Keratinocyte (primary cell): ENCODE measurements around the gene ITIH3. TPM values are rescaled to one million over a fixed set of nuclear protein-coding genes. Genes with fewer than 3 reads are reported as not detected.

Experiments used
- DNase-seq: peaks from one replicate; pipeline ENCODE4 v3.0.0-alpha.2; 2011; ENCODE audit warnings: low read depth, missing footprints, low spot score
- FAIRE-seq: peaks from 2 replicates; lab custom pipeline; 2011; peaks lifted over from hg19 to GRCh38; lab: Jason Lieb, UNC
- H2AFZ ChIP-seq: 2 replicates; pipeline ENCODE4 v1.6.0; 2012; ENCODE audit warnings: low read length, control low read depth, inconsistent platforms; ENCODE audit not compliant: control insufficient read depth
- H3K27ac ChIP-seq: 2 replicates; pipeline ENCODE4 v1.5.1; 2011; ENCODE audit warnings: low read length; ENCODE audit not compliant: control insufficient read depth, insufficient read depth
- H3K27me3 ChIP-seq: 3 replicates; pipeline ENCODE4 v1.6.0; 2011; ENCODE audit warnings: low read length; ENCODE audit not compliant: control insufficient read depth, insufficient read depth; ENCODE audit errors: extremely low read depth
- H3K36me3 ChIP-seq, 2 experiments: 2 replicates in 1 of 2; 3 replicates in 1 of 2; pipeline ENCODE4 v1.5.1; 2011; ENCODE audit warnings: low read length in 2 of 2, mild to moderate bottlenecking in 1 of 2; ENCODE audit not compliant: control insufficient read depth in 2 of 2, insufficient read depth in 2 of 2; ENCODE audit errors: extremely low read depth in 1 of 2
- H3K4me1 ChIP-seq: 3 replicates; pipeline ENCODE4 v1.5.1; 2011; ENCODE audit warnings: low read length; ENCODE audit not compliant: control insufficient read depth, insufficient read depth; ENCODE audit errors: extremely low read depth
- H3K4me2 ChIP-seq: 3 replicates; pipeline ENCODE4 v1.6.0; 2011; ENCODE audit warnings: low read depth, low read length; ENCODE audit not compliant: control insufficient read depth, insufficient read depth; ENCODE audit errors: extremely low read depth
- H3K4me3 ChIP-seq, 3 experiments: fragments of 200-600 bp in 1 of 3; sonication (generic) in 1 of 3; 2 replicates in 2 of 3; 3 replicates in 1 of 3; pipeline ENCODE4 v1.5.1; 2011 to 2016; ENCODE audit warnings: low read length in 3 of 3, mild to moderate bottlenecking in 3 of 3, control low read depth in 2 of 3, inconsistent platforms in 1 of 3, low read depth in 1 of 3, mixed read lengths in 1 of 3, mixed run types in 1 of 3, moderate library complexity in 1 of 3; ENCODE audit not compliant: control insufficient read depth in 2 of 3, insufficient read depth in 2 of 3; ENCODE audit errors: extremely low read depth in 1 of 3
- H3K79me2 ChIP-seq: 2 replicates; pipeline ENCODE4 v1.6.0; 2012; ENCODE audit warnings: low read length; ENCODE audit not compliant: control insufficient read depth, insufficient read depth
- H3K9ac ChIP-seq: 3 replicates; pipeline ENCODE4 v1.6.0; 2011; ENCODE audit warnings: low read length; ENCODE audit not compliant: control insufficient read depth, insufficient read depth; ENCODE audit errors: extremely low read depth
- H3K9me1 ChIP-seq: 3 replicates; pipeline ENCODE4 v1.6.0; 2011; ENCODE audit warnings: low read length; ENCODE audit not compliant: control insufficient read depth, insufficient read depth; ENCODE audit errors: extremely low read depth
- H3K9me3 ChIP-seq: 2 replicates; pipeline ENCODE4 v1.5.1; 2012; ENCODE audit warnings: low read depth, low read length; ENCODE audit not compliant: control insufficient read depth
- H4K20me1 ChIP-seq: 3 replicates; pipeline ENCODE4 v1.6.0; 2011; ENCODE audit warnings: low read length; ENCODE audit not compliant: control insufficient read depth, insufficient read depth; ENCODE audit errors: extremely low read depth
- EZH2 ChIP-seq: IDR thresholded peaks from one replicate; pipeline ENCODE4 v1.6.1; 2012; ENCODE audit warnings: inconsistent platforms, mild to moderate bottlenecking, low read length, moderate library complexity
- dilution Hi-C: fragments of 300-500 bp; cut with MboI; formaldehyde crosslinking; loops from one replicate; pipeline ENCODE4 v1.7.0; 2020; ENCODE audit warnings: low sequenced_read_pairs; ENCODE audit not compliant: extremely low pct_ligation_motif_present
- polyA plus RNA-seq, 5 experiments: library from polyadenylated mRNA; depleted of rRNA in 3 of 5; stranded (reverse) in 3 of 5; stranded (forward) in 1 of 5; unstranded in 1 of 5; fragments of >200 nt; gene quantifications; 1 replicate in 1 of 5; 2 replicates in 3 of 5; 3 replicates in 1 of 5; pipeline versions ENCODE4 v1.2.1 to v1.2.3, GENCODE V29; 2011 to 2012; ENCODE audit warnings: missing spikeins in 2 of 5, low read depth in 1 of 5, low replicate concordance in 1 of 5
- TF ChIP-seq, protein P1 (sequence below), 3 experiments: IDR thresholded peaks in 1 of 3; conservative IDR thresholded peaks in 1 of 3; optimal IDR thresholded peaks in 1 of 3; 2 replicates in 2 of 3; 3 replicates in 1 of 3; pipeline versions ENCODE3 to v1.5.1; 2011; ENCODE audit warnings: low read length in 3 of 3, mild to moderate bottlenecking in 3 of 3, moderate library complexity in 2 of 3, control low read depth in 1 of 3, inconsistent platforms in 1 of 3; ENCODE audit not compliant: insufficient read depth in 2 of 3; ENCODE audit errors: extremely low read depth in 1 of 3

The ITIH3 gene
- polyA plus RNA-seq, 1 donor (not counting 4 experiments of a cell fraction or from before 2014, with no cell fraction given) = not detected

DNA sequence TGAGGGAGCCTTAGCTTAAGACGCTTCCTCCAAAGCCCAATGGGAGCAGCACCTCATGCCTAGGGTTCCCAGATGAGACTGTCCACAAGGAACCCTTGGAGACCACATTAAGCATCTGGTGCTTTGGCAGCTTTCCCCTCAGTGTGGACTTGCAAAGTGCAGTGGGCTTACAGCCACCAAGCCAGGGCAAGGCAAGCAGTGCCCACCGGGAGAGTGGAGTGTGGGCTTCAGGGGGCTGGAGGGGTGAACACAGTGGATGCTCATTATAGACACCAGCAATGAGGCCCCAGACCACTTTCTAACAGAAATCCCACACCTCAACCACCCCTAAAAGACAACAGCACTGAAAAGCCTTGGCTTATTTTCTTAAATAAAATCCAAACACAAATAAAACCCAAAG lies 49.3 kb downstream of the ITIH3 start:
- no peaks in the 10 kb centered on the region for H3K9me1 ChIP-seq
- H4K20me1 ChIP-seq = no peaks in the 10 kb centered on the region
- no peak overlapping the region for H2AFZ ChIP-seq
- no peaks in the 10 kb centered on the region for H3K79me2 ChIP-seq
- H3K27ac ChIP-seq = no peak overlapping the region
- no peak for FAIRE-seq
- no peak overlapping the region for H3K4me3 ChIP-seq
- H3K4me1 ChIP-seq = no peaks in the 10 kb centered on the region
- peaks cover 0 to 6% of the 10 kb centered on the region in 2 experiments for H3K36me3 ChIP-seq
- H3K9ac ChIP-seq = no peak overlapping the region
- dilution Hi-C loops = no loop called here
- no peak for TF ChIP-seq EZH2
- no peak overlapping the region for H3K4me2 ChIP-seq
- no peaks in the 10 kb centered on the region for H3K27me3 ChIP-seq
- H3K9me3 ChIP-seq = no peaks in the 10 kb centered on the region
- no peak for DNase-seq

DNA sequence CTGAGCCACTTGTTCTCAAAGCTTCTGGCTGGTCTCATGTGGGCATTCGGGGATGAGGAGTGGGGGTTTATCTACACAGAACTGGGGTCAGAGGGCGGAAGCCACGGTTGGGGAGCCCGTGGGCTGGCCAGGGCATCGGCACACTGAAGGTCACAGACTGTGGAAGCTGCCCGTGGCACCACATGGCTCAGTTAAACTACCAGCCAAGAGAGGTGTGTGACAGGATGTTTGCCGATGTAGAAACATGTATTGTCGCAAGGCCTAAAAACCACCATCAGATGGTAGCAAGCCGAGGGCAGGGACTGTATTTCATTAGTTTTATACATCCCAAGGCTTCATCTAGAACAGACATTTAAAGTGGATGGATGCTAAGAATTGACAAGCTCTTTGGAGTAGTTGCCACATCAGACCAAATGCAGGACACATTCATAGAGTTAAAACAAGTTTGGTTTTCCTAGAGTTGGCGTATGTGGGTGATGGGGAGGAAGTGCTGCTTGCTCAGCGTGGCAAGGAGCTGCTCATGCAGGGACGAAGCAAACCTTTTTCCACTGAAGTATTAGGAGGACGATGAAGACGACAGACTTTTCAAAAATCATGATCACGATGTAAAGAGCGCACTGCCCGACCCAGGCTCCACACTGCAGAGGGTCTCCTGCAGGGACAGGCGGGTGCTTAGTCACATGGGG lies 49.8 kb downstream of the ITIH3 start:
- H3K79me2 ChIP-seq = no peaks in the 10 kb centered on the region
- H3K36me3 ChIP-seq = peaks cover 2 to 6% of the 10 kb centered on the region in 2 experiments
- no peaks in the 10 kb centered on the region for H3K9me3 ChIP-seq
- FAIRE-seq (no peak), DNase-seq (no peak)
- no peaks in the 10 kb centered on the region for H3K4me1 ChIP-seq
- no peak overlapping the region for H3K4me2 ChIP-seq
- no peak overlapping the region for H3K4me3 ChIP-seq
- H2AFZ ChIP-seq = no peak overlapping the region
- no peaks in the 10 kb centered on the region for H3K27me3 ChIP-seq
- no peaks in the 10 kb centered on the region for H4K20me1 ChIP-seq
- no peak overlapping the region for H3K27ac ChIP-seq
- dilution Hi-C loops = no loop called here
- TF ChIP-seq, protein P1, sequence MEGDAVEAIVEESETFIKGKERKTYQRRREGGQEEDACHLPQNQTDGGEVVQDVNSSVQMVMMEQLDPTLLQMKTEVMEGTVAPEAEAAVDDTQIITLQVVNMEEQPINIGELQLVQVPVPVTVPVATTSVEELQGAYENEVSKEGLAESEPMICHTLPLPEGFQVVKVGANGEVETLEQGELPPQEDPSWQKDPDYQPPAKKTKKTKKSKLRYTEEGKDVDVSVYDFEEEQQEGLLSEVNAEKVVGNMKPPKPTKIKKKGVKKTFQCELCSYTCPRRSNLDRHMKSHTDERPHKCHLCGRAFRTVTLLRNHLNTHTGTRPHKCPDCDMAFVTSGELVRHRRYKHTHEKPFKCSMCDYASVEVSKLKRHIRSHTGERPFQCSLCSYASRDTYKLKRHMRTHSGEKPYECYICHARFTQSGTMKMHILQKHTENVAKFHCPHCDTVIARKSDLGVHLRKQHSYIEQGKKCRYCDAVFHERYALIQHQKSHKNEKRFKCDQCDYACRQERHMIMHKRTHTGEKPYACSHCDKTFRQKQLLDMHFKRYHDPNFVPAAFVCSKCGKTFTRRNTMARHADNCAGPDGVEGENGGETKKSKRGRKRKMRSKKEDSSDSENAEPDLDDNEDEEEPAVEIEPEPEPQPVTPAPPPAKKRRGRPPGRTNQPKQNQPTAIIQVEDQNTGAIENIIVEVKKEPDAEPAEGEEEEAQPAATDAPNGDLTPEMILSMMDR (optimal IDR thresholded peaks at IDR 0.05 in 1 of 3, IDR thresholded peaks at IDR 0.05 in 1 of 3, conservative IDR thresholded peaks at IDR 0.05 in 1 of 3; ENCODE audit: extremely low read depth in 1 of 3, insufficient read depth in 2 of 3, low read length in 3 of 3) = no peak
- no peak for TF ChIP-seq EZH2
- no peak overlapping the region for H3K9ac ChIP-seq
- H3K9me1 ChIP-seq = no peaks in the 10 kb centered on the region

DNA sequence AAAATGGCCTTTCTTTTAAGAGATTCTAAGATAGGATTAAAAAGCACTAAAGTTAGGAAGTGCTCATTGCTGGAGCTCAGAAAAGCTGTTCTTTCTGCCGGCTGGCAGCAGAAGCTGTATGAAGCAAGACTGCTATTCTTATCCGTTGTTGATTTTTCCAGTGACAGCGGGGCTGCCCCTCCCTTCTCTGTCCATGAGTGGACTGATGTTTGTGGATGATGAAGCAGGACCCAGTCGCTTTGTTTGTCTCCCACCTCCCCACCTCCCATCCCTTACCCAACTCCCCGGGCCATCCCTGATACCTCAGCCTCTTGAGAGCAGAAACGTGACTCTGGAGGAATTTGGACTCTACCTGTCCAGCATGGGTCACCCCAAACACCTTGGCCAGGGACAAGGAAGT lies 50.6 kb downstream of the ITIH3 start:
- Histone ChIP-seq H3K27me3 (no peaks in the 10 kb centered on the region), H3K9me1 (no peaks in the 10 kb centered on the region), H4K20me1 (no peaks in the 10 kb centered on the region), H3K4me3 (no peak overlapping the region), H3K9ac (no peak overlapping the region), H3K9me3 (no peaks in the 10 kb centered on the region), H3K4me1 (no peaks in the 10 kb centered on the region), H2AFZ (no peak overlapping the region), H3K27ac (no peak overlapping the region), H3K79me2 (no peaks in the 10 kb centered on the region), H3K36me3 (peaks cover 7 to 11% of the 10 kb centered on the region in 2 experiments), H3K4me2 (no peak overlapping the region)
- TF ChIP-seq, protein P1 (optimal IDR thresholded peaks at IDR 0.05 in 1 of 3, IDR thresholded peaks at IDR 0.05 in 1 of 3, conservative IDR thresholded peaks at IDR 0.05 in 1 of 3; ENCODE audit: extremely low read depth in 1 of 3, insufficient read depth in 2 of 3, low read length in 3 of 3) = no peak
- TF ChIP-seq EZH2 = no peak
- dilution Hi-C loops = no loop called here
- FAIRE-seq = no peak
- no peak for DNase-seq
